Stomach (tissue), 4 donors: Measurements from ENCODE around the gene PDZK1IP1.

Source experiments
- EP300 ChIP-seq: sonication (generic); formaldehyde crosslinking; IDR thresholded peaks from one replicate; pipeline ENCODE4 v1.6.1; 2017; ENCODE audit warnings: antibody characterized with exemption
- POLR2A ChIP-seq, 4 donors: fragments of 450-650 bp; IDR thresholded peaks; one replicate each; pipeline ENCODE4 v1.6.1; 2016; ENCODE audit warnings: antibody characterized with exemption in 4 of 4, control low read depth in 2 of 4, mild to moderate bottlenecking in 1 of 4, moderate library complexity in 1 of 4
- POLR2AphosphoS5 ChIP-seq, 3 donors: sonication (generic); formaldehyde crosslinking; IDR thresholded peaks; one replicate each; pipeline ENCODE4 v1.6.1; 2016; ENCODE audit warnings: antibody characterized with exemption in 3 of 3
- TF ChIP-seq, protein P1 (sequence below), 7 experiments: fragments of 450-650 bp in 4 of 7; fragments of 200-600 bp in 3 of 7; sonication (generic) in 3 of 7; IDR thresholded peaks; one replicate each; pipeline ENCODE4 v1.5.1; 2016 to 2019; ENCODE audit warnings: antibody characterized with exemption in 7 of 7, control low read depth in 2 of 7, mild to moderate bottlenecking in 1 of 7

DNA sequence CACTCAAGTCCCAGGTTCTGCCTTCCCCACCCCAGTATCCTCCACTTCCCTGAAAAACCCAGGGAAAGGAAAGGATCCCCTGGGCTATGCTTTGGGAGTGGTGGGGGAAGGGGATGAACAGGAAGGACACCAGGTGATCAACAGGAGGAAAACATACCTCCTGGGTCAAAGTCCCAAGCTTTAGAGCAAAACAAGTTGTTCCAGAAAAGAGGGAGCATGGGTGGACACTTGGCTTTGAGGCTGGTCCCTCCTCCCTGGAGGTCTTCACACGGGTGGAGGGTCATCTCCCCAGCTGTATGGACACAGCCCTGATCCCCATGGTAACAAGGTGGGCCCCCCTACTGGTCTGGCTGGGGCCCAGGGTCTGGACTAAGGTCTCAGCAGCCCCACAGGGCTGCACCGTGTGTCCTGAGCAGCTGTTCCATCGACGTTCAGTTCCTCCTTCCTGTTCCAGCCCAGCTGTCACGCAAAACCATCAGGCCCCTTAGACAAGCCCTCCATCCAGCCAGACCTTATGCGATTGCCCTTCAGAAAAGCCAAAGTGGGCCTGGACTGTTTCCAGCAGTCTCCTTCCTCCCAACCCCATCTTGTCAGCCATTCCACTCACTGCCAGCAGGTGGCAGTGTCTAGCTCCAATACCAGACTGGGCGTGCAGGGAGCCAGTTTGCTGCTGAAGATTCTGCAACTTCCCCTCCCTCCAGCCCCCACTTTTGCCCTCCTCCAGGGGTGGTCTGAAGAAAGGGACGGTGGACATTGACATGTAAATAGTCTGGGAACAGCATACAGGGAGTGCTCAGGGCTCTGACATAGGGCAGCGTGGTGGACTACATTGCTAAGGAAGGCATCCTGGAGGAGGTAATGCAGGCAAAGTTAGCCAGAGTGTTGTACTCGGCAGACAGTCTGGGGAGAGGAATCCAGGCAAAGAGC, 2.9 kb upstream of the PDZK1IP1 start:
- TF ChIP-seq, protein P1, sequence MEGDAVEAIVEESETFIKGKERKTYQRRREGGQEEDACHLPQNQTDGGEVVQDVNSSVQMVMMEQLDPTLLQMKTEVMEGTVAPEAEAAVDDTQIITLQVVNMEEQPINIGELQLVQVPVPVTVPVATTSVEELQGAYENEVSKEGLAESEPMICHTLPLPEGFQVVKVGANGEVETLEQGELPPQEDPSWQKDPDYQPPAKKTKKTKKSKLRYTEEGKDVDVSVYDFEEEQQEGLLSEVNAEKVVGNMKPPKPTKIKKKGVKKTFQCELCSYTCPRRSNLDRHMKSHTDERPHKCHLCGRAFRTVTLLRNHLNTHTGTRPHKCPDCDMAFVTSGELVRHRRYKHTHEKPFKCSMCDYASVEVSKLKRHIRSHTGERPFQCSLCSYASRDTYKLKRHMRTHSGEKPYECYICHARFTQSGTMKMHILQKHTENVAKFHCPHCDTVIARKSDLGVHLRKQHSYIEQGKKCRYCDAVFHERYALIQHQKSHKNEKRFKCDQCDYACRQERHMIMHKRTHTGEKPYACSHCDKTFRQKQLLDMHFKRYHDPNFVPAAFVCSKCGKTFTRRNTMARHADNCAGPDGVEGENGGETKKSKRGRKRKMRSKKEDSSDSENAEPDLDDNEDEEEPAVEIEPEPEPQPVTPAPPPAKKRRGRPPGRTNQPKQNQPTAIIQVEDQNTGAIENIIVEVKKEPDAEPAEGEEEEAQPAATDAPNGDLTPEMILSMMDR (IDR thresholded peaks at IDR 0.05) = peak in 5 of 7 experiments; percentile 86 to 94 (median 93)
- TF ChIP-seq EP300 = no peak
- TF ChIP-seq POLR2A (IDR thresholded peaks at IDR 0.05) = no peak
- TF ChIP-seq POLR2AphosphoS5 (IDR thresholded peaks at IDR 0.05) = no peak
